ENCODE results near the gene DRC7.
"Not testable (repeated sequence)": the region's sequence is repeated elsewhere in the genome, so short reads cannot be mapped to it uniquely, and the experiment has no call there.

The DRC7 gene

GRCh38 chr16:57660715-57661463 lies 33.7 kb upstream of the DRC7 start:
- no peak for DNase-seq

- DNase-seq, result no peak
Measured at GRCh38 chr16:57661510-57661909, 33.1 kb upstream of the DRC7 start.

- no peak for DNase-seq
Measured at GRCh38 chr16:57661936-57662906, 32.4 kb upstream of the DRC7 start.

GRCh38 chr16:57663436-57663835 lies 31.2 kb upstream of the DRC7 start:
- no peak for DNase-seq

GRCh38 chr16:57663917-57664661 lies 30.5 kb upstream of the DRC7 start:
- DNase-seq, result no peak

- no peak for DNase-seq
Measured at GRCh38 chr16:57664662-57665025, 30.0 kb upstream of the DRC7 start.

GRCh38 chr16:57665541-57665940 lies 29.1 kb upstream of the DRC7 start:
- DNase-seq, result no peak

- DNase-seq, result no peak
Measured at GRCh38 chr16:57666353-57667047, 28.1 kb upstream of the DRC7 start.

- DNase-seq, result no peak
Measured at GRCh38 chr16:57667048-57667525, 27.5 kb upstream of the DRC7 start.

GRCh38 chr16:57667526-57668262 lies 26.9 kb upstream of the DRC7 start:
- DNase-seq, result no peak

- DNase-seq, result no peak
Measured at GRCh38 chr16:57668263-57668571, 26.4 kb upstream of the DRC7 start, which contains the start of gene ADGRG3. TSS of gene ADGRG3 (plus strand) at chr16:57668306. CDS start at chr16:57668348, 42 bp downstream.

- no peak for DNase-seq
Measured at GRCh38 chr16:57668630-57669475, 25.8 kb upstream of the DRC7 start.

- no peak for DNase-seq
Measured at GRCh38 chr16:57669476-57670162, 25.0 kb upstream of the DRC7 start.

GRCh38 chr16:57670196-57670595 lies 24.4 kb upstream of the DRC7 start:
- no peak for DNase-seq

- not testable (repeated sequence) for DNase-seq
Measured at GRCh38 chr16:57671451-57671850, 23.2 kb upstream of the DRC7 start.

- DNase-seq, result no peak
Measured at GRCh38 chr16:57672416-57672815, 22.2 kb upstream of the DRC7 start.

GRCh38 chr16:57672824-57673223 lies 21.8 kb upstream of the DRC7 start:
- DNase-seq, result no peak

- no peak for DNase-seq
Measured at GRCh38 chr16:57675741-57676551, 18.7 kb upstream of the DRC7 start.

GRCh38 chr16:57676553-57677085 lies 18.0 kb upstream of the DRC7 start:
- no peak for DNase-seq

All from NCI-H2171 treated with DMSO at 0.1 percent for 48 hours (cell line).